ENCODE data around the gene LLGL1.

GRCh38 chr17:18182110-18182977 lies 43.1 kb upstream of the LLGL1 start:
- TF ChIP-seq CTCF (IDR thresholded peaks at IDR 0.05), result no peak
- TF ChIP-seq EZH2 (IDR thresholded peaks at IDR 0.05), result no peak
- no peak for TF ChIP-seq EZH2phosphoT487 (IDR thresholded peaks at IDR 0.05)
